ENCODE measurements around the gene FSTL4.

DNA sequence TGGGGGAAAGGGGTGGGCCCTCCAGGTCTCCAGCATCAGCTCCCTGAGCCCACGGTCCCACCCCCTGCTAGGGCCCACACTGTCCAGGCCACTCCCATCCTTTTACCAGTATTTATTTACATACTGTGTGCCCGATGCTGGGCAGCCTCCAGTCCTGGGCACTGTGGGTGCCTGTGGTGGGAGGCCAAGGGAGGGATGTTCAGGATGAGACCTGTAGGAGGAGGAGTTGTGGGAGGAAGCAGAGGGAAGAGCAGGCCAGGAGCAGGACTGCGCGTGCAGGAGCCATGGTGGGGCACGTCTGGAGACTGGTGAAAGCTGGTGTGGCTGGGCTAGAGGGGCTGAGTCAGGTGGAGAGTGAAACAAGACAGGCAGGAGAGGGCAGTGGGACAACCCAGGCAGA lies 293.1 kb downstream of the FSTL4 start:
- TF ChIP-seq, protein P1, sequence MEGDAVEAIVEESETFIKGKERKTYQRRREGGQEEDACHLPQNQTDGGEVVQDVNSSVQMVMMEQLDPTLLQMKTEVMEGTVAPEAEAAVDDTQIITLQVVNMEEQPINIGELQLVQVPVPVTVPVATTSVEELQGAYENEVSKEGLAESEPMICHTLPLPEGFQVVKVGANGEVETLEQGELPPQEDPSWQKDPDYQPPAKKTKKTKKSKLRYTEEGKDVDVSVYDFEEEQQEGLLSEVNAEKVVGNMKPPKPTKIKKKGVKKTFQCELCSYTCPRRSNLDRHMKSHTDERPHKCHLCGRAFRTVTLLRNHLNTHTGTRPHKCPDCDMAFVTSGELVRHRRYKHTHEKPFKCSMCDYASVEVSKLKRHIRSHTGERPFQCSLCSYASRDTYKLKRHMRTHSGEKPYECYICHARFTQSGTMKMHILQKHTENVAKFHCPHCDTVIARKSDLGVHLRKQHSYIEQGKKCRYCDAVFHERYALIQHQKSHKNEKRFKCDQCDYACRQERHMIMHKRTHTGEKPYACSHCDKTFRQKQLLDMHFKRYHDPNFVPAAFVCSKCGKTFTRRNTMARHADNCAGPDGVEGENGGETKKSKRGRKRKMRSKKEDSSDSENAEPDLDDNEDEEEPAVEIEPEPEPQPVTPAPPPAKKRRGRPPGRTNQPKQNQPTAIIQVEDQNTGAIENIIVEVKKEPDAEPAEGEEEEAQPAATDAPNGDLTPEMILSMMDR (conservative IDR thresholded peaks at IDR 0.05): no peak
- no peak for TF ChIP-seq EZH2 (IDR thresholded peaks at IDR 0.05; ENCODE audit: low read depth)
